ENCODE measurements around the gene ZC3H18.

Gene ZC3H18

GRCh38 chr16:88552166-88552565, 18.0 kb upstream of the ZC3H18 start:
- DNase-seq, result no peak

DNA sequence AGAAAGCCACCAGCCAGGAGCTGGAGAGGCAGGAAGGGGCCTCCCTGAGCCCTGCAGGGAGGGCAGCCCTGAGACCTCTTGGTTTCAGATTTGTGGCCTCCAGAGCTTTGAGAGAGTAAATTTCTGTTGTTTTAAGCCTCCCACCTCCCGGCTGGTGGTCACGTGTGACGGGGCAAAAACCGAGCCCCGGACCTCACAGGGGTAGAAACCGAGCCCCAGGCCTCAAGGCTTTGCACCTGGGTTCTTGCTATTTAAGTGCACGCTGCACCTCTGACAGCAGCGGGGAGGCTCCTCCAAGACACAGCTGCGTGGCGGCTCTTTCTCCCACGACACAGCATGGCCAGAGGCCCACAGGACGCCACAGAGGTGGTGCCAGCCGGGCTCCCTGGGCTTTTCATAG, 17.4 kb upstream of the ZC3H18 start:
- DNase-seq, result no peak

GRCh38 chr16:88553739-88554138, 16.5 kb upstream of the ZC3H18 start:
- no peak for DNase-seq

DNA sequence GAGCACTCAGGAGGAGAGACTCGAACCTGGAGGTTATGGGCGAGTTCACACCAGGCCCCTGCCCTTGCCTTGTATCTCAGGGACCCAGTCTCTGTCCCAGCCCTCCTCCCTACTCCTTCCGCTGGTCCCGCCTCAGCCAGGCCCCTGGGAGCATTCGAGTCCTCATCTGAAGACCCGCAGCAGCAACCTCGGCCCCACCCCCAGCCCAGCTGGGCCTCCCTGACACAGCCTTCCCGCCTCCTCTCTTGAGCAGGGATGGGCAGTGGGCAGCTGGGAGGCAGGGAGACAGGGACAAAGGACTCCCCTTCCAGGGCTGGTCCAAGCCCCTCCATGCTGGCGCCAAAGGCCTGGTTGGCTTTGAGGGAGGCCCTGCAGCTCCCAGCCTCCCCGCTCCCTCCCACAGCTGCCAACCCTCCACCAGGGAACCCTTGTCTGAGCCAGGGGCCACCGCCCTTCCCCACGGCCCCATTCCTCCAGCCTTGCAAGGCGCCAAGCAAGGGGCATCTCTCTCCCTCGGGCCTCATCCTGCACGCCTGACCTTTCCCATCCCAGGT, 15.4 kb upstream of the ZC3H18 start:
- DNase-seq, result no peak

DNA sequence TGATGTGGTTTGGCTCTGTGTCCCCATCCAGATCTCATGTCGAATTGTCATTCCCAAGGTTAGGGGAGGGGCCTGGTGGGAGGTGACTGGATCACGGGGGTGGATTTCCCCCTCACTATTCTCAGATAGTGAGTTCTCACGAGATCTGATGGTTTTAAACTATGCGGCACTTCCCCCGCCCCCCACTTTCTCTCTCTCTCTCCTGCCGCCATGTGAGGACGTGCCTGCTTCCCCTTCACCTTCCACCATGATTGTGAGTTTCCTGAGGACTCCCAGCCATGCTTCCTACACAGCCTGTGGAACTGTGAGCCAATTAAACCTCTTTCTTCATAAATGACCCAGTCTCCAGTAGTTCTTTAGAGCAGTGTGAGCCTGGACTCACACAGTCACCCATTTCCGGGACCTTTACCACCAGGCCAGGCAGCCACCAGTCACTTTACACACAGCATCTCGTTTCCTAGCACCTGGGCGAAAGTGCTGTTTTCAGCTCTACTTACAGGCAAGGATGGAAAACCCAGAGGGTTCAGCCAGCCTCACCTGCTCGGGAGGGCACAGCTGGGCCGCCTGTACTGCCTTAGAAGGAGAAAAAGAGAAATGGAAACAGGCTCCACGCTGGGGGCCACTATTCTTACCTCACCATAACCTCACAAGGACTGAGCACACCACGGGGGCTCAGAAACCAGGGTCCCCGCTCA, 13.8 kb upstream of the ZC3H18 start:
- DNase-seq, result no peak

- DNase-seq, result peak; percentile 13
Observed at GRCh38 chr16:88558457-88559442, 11.5 kb upstream of the ZC3H18 start.

DNA sequence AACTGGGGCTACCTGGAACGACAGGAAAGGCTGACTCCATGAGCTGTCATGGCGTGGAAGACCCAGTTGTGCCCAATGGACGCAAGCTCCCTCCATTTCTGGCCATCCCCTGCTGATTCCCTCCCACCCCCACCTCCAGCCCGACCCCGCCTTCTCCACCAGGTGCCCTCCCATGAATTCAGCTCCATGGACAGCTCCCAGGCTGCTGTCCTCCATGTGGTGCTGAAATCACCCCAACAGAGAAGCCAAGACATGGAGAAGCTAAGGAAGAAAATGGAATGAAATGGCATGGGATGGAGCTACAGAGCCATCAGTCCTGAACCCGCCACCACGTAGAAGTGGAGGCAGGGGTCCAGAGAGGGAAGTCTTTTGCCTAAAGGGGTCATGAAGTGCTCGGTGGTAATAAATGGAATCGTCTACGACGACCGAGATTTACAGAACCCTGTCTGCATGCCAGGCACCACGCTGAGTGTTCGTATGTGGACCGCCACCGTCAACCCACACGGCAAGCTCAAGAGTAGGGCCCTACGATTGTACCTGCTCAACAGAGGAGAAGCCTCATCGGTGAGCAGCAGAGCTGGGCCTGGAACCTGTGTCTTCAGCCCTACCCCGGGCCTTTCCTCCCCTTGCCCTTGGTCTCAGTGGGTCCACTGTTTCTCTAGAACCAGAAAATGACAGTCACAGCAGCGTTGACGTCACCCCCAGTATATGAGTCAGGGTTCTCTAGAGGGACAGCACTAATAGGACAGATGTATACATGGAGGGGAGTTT, 9.3 kb upstream of the ZC3H18 start:
- no peak for DNase-seq

- DNase-seq, result peak; percentile 16
Observed at GRCh38 chr16:88561485-88562359, 8.5 kb upstream of the ZC3H18 start.

GRCh38 chr16:88566158-88566557, 4.0 kb upstream of the ZC3H18 start:
- no peak for DNase-seq

GRCh38 chr16:88568710-88569613, 1.2 kb upstream of the ZC3H18 start:
- DNase-seq, result no peak

GRCh38 chr16:88569614-88569984, 604 bp upstream of the ZC3H18 start:
- DNase-seq, result no peak

DNA sequence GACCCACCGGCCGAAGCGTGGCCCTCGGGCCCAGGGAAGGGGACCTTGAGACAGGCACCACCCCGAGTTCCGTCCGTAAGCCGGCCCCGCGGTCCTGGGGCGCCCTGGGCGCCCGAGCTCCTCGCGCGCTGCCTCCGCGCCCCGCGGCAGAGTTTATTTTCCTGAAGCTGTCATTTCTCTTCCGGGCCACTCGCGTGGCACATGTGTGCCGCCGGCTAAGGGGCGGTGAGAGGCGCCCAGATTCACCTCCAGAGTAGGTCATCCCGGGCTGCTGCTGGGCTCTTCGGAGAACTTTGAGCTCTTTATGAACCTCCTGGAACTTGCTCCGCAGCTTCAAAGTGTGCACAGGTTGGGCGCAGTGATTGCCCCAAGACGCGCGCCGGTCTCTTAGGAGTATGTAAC, 489 bp downstream of the ZC3H18 start:
- no peak for DNase-seq

DNA sequence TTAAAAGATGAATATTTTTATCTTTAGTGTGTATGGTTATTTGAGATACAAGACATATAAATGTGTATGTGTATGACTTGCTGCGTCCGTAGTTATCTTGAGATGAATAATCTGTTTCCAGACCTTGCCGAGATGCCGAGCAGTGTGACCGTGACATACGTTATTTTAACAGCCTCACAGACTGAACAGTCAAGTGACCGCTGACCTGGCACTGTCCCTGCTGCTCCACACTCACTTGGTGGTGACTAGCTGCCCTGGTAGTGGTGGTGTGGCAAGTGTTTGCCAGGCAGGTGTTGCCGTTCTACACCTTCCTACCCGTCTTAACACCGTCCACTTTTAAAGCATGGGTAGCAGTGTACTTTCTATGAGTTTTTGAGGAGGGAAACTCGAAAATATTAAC, 5.0 kb downstream of the ZC3H18 start:
- no peak for DNase-seq

DNA sequence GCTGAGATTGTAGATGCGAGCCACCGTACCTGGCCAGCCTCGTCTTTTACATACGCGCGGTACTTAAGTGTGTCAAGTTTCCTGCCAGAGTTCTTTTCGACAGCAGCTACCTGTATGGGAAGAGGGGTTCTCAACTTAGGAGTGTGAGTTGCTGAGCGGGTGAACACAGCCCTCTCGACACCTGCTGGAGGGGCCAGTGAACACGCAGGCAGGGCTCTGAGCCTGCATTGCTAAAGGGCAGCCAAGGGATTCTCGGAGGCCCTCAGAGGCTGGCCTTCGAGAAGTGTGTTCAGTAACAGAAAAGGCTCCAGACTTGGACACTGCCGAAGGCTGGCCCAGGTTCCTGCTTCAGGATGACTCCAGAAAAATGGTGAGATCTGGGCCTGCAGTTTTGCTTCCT, 6.1 kb downstream of the ZC3H18 start:
- DNase-seq, result no peak

GRCh38 chr16:88577166-88577565, 7.0 kb downstream of the ZC3H18 start:
- no peak for DNase-seq

GRCh38 chr16:88578446-88579313, 8.5 kb downstream of the ZC3H18 start:
- no peak for DNase-seq

DNA sequence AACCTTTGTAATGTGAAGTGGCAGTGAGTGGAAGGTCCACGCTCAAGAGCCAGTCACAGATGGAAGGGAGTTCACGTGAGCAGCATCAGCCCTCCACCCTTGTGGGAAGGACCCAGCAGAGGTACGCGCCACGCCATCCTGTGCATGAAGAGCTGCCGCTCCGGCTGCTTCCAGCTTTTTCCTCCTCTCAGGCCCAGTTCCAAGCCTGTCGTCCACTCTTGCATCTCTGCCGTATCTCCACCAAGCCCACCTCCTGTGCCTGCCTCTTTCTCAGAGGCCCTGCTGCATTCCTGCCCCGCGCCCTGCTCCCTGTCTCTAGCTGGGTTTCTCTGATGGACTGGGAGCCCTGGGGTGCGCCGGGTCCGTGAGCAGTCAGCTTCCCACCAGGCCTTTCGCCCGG, 10.2 kb downstream of the ZC3H18 start:
- no peak for DNase-seq

DNA sequence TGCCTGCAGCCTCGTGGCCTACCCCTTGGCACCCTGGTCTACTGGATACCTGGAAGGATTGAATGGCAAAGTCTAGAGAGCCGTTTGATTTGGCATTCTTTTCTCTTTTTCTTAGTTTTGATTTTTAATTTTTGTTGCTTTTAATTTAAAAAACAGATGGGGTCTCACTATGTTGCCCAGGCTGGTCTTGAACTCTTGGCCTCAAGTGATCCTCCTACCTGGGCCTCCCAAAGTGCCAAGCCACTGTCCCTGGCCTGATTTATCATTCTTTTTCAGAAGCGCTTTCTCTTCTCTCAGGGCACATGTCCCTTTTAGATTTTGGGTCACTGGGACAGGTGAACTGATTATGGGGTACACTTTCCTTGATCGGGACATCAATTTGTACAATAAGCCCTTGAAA, 10.8 kb downstream of the ZC3H18 start:
- no peak for DNase-seq

DNA sequence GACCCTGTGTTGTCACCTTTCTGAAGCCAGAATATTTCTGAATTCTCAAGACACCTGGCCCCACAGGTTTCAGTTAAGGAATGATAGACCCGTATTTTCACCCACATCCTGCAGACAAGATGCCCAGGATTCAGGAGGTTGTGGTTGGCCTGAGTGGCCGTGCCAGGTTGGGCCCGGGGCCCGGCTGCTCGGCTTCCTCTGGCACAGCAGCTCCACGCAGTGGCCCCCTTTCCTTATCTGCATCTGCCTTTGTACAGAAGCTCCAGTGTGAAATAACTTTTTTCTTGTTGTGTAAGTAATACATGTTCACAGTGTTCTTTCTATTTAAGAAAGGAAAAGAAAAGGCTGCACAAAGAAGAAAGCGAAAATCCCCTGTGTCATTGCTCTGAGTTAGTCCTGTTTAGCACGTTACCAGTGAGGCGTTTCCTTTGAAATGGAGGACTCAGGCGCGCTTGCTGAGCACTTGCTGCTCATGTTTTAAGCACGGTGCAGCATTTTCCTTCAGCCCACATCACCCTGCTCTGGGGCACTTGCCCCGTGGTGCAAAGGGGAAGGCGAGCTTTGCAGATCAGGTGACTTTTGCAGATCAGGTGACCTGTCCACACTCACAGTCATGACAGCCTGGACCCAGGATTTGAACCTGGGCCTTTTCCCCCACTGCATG, 12.8 kb downstream of the ZC3H18 start:
- no peak for DNase-seq
